Measurements from ENCODE around the gene IGF2BP2.

IGF2BP2 gene

DNA sequence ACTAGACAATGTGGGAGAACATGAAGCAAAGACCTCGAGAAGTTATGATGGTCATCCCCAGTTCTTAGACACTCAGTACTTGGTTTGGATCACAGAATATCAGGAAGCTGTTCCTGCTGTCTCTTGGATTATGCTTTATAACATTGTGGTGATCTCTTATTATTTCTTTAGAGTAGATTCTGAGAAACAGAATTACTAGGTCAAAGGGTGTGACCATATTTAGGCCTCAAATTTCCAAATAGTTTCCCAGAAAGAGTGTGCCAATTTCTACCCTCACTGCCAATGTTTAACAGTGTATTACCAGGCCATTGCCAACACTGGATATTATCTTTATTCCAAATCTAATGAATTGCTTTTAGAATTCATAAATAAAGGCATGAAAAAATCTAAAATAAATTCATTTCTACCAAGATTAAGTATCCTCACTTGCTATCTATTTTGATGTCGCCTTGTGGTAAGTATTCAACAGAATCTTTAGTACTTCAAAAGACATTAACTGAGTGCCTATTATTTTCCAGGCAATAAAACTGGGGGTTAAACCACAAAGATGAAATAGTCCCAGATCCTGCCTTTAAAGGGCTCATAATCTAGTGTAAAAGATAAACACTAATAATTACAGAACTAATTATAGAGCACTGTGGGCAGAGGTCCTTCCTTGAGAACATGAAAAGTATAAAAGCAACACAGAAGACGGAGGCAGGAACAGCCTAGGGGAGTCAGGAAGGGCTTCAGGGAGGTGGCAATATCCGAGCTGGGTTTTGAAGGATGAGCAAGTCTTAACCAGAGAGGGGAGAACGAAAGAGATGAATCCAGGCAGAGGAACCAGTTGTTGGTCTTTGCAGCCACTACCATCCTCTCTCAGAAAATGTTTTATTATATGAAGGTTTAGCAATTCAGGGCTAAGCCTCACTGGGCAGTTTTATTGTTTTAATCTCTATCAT, 86.8 kb downstream of the IGF2BP2 start:
- no peak for DNase-seq (ENCODE audit: low read depth in 2 of 3, low spot score in 2 of 3)

DNA sequence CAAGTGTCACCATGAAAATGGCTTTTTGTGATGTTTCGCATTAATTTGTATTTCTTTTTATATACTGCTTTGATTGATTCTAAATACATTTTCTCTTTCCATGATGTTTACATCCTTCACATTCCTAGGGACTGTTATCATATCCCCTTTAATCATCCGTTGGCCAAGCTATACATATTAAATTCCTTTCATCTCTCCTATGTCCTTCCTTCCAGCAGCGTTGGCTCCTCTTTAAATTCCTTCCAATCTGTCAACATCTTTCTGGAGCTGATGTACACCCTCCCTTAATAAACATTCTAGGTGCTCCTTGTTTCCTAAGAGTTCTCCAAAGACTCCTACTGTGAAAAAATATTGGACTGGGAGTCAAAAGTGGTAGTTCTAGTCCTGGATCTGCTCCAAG, 87.8 kb downstream of the IGF2BP2 start:
- DNase-seq (ENCODE audit: low read depth in 2 of 3, low spot score in 2 of 3): no peak

DNA sequence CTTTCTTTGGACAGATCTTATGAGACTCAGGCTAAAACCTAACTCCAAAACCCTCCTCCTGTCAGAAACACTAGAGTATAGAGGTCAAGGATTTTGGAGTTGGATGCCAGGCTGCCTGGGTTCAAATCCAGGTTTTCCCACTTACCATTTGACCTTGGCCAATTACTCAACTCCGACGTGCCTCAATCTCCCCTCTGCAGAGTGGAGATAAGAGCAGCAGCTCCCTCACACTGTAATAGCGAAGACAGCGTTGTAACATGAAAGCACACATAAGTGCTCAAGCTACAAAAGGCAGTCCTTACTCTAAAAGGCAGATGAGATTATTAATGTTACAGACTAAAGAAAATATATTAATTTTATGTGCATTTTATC, 90.1 kb downstream of the IGF2BP2 start:
- DNase-seq (ENCODE audit: low read depth in 2 of 3, low spot score in 2 of 3): no peak

DNA sequence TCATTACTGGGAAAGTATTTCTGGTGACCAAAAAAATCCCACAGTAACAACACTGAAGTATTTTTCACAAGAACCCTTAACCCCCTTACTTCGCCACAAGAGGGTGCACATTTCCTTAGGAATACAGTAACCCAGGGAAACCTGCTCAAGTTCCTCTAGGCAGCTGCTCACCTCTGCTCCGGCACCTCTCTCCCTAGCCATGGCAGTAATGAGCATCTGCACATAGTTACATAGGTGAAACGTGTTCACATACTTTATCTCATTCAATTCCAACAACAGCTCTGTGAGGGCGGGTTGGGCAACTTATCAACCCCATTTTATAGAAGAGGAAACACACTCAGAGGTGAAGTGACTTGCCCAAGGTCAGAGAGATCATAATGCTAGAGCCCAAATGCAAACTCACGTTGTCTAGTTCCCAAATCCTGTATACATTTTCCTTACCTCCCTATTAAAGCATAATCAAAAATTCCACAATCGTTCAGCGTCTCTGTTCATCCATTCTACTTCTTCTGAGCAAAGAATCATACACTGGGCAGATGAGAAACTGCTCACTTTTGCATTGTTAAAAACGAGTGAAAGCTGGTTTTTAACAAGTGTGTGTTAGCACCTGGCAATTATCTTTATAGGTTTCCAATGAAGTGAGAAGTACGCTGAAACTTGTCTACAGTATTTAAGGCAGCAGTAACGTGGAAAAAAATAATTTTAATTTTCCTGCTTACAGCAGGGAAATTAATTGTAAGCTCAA, 90.7 kb downstream of the IGF2BP2 start:
- DNase-seq (ENCODE audit: low read depth in 2 of 3, low spot score in 2 of 3): no peak

DNA sequence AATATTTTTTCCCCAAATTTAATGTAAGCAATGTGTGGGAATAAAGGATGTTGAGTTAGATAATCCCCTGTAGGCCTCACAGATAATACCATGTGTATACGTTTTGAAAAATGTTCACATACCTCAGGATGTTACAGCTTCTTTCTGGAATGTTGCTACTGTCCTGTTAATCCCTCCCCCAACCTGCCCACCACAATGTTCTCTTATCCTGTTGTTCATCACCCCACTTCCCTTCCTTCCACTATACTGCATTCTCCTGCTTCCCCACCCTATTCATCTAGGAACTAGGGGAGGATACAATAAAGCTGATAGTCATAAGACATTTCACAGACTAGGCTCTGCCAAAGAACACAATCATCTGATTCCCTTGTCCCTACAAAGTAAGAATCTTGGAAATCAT, 92.1 kb downstream of the IGF2BP2 start:
- DNase-seq (ENCODE audit: low read depth in 2 of 3, low spot score in 2 of 3): no peak

DNA sequence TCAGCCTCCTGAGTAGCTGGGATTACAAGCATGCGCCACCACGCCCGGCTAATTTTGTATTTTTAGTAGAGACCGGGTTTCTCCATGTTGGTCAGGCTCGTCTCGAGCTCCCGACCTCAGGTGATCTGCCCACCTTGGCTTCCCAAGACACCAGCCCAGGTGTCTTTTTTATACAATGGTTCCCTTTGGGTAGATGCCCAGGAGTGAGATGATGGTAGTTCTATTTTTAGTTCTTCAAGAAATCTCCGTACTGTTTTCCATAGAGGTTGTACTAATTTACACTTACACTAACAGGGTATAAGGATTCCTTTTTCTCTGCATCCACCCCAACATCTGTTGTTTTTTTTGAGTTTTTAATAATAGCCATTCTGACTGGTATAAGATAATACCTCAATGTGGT, 94.3 kb downstream of the IGF2BP2 start:
- DNase-seq (ENCODE audit: low read depth in 2 of 3, low spot score in 2 of 3): no peak

DNA sequence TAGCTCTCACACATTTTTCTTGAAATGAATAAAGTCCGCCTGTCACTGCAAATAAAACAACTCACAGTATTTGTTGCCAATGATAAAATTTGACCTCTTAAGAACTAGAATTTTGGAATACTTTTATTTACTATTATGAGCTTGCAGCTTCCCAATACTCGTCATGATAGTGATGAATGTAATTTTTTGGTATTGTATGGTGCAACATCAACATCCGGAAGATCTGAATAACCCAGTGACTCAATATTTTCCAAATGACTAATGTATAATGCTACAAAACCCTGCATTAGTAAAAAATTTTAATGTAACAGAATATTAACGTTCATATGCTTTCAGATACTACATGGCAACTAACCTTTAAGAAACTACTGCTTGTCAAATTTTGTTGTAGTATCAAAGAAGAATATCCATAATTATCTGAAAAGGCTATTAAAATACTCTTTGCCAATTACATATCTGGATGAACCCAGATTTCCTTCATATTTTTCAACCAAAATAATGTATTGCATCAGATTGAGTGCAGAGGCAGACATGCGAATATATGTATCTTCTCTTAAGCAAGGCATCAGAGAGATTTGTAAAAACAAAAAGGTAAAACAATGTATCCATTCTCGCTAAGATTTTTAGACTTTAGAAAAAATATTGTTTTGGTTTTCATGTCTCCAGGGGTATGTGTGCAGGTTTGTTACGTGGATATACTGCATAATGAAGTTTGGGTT, 95.3 kb downstream of the IGF2BP2 start:
- DNase-seq (ENCODE audit: low read depth in 2 of 3, low spot score in 2 of 3): no peak

DNA sequence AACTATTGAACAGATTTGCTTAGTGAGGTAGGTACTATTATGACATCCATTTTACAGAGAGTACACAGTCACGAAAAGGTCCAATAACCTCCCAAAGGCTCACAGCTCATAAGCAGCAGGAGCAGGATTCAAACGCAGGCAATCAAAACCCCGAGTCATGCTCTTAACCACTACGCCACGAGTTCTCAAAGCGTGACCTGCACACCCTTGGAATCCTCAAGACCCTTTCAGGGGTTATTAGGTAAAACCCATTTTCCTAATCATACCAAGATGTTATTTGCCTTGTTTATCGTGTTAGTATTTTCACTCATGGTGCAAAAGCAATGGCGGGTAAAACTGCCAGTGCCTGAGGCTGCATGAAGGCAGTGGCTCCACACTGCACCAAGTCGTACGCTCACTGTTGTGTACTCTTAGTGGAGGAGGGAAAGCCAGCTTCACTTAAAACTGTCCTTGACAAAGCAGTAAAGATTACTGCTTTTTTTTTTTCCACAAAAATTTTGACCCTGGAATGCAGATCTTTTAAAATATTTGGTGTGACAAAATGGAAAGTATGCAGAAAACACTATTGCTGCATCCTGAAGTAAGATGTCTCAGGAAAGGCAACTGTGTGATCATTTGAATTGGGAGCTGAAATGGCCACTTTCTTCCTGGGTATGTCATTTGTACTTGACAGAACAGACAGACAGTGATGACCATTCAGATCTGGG, 96.1 kb downstream of the IGF2BP2 start:
- DNase-seq (ENCODE audit: low read depth in 2 of 3, low spot score in 2 of 3): no peak

DNA sequence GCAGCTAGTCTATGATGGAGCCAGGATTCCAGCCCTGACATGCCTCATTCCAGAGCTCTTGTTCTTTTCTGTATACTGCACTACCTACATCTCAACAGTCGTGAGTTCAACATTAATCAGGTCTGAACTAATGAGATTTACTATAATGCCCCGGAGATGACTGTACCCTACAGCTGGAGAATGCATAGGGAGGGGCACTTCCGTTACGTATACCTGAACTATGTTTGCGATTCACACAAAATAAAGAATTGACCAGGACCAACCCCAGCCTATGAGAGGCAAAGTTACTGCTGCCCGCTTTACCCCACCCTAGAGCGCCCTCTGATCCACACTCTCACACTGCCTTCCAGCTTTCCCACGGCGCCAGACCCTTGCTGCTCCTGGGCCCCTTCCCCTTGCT, 97.0 kb downstream of the IGF2BP2 start:
- no peak for DNase-seq (ENCODE audit: low read depth in 2 of 3, low spot score in 2 of 3)

DNA sequence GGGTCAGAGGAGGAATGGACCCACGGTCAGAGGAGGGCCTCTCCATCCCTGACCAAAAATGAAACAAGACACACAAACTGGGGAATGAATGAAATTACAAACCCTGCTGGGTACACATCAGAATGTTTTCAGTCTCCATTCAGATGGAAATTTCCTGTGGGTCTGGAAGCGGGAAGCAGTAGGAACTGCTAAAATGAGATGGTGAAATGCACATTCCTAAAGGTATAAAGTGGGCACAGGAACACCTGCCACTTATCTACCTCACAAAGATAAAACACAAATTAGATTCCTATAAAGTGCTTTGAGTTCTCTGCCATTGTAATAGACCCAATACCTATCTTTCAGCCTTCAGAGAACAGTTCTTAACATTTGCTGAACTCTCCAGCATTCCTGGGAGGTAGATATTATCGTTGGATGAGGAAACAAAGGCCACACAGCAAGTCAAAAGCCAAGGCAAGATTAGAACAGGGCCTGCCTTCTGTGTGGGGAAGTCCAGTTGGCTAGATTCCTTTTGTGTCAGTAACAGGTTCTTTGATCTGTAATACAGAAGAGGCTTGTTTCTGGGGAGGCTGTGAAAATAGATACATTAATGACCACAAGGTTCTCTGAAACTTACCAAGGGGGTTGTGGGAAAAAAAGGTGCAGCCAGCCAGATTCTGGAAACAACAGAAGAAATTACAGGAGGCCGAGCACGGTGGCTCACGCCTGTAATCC, 98.4 kb downstream of the IGF2BP2 start:
- DNase-seq (ENCODE audit: low read depth in 2 of 3, low spot score in 2 of 3): no peak

DNA sequence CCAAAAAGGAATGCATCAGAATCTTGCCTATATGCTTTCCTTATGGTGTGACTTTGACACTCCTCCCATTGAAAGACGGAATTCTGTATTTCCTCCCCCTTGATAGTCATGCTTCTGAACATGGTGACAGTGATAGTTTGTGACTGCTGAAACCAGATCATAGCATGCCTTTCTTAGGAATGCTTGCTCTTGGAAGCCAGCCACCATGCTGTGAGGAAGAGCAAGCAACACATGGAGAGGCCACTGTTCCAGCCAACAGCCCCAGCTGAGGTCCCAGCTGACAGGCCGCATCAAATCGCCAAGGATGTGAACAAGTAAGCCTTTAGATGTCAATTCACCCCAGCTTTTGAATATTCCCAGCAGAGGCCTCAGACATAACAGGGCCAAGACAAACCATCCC, 100.1 kb downstream of the IGF2BP2 start:
- no peak for DNase-seq (ENCODE audit: low read depth in 2 of 3, low spot score in 2 of 3)

DNA sequence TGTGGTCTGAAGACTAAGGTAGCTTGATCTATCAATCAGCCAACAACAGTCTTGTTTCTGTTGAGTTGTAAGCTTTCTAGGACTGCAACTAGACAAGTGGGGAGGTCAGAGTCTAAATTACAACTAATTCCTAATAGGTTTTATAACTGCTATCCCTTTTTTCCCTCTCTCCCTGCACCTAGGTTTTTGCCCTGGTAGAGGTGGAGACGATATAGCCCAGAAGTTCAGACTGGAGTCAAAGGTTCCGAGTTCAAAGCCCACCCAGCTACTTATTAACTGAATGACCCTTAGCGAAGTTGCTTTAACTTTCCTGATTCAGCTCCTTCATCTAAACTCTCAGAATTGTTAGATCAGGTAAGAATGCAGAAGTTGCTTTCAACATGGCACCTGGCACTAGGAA, 100.6 kb downstream of the IGF2BP2 start:
- DNase-seq (ENCODE audit: low read depth in 2 of 3, low spot score in 2 of 3): no peak

DNA sequence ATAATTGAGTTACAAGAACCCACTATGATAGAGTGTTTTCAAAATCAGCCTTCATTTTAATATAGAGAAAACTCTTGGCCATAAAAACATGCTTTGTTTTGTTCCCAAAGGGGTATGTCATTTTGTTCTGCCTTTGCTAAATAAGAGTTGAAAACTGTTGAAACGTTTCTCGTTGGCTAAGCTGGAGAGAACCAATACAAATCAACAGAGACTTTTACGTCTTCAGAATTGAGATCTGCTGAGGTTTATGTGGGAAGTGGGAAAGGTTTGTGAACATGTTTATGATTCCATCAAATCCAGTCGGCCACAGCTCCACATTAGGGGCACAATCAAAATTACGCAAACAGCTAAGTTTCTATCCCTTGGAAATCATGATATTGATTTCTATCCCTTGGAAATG, 102.0 kb downstream of the IGF2BP2 start:
- no peak for DNase-seq (ENCODE audit: low read depth in 2 of 3, low spot score in 2 of 3)

DNA sequence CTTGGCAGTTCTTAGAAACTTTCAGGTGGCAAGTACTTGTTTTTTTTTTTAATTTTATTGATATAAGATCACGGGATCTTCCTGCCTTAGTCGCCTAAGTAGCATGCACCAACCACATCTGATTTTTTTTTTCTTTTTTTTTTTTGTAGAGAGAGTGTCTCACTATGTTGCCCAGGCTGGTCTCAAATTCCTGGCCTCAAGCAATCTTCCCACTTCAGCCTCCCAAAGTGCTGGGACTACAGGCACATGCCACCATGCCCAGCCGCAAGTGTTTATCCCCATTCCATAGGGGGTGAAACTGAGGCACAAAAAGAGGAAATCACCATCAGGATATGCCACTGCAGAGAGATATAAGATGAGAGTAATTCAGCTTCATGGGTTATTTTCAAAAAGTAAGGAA, 102.9 kb downstream of the IGF2BP2 start:
- no peak for DNase-seq (ENCODE audit: low read depth in 2 of 3, low spot score in 2 of 3)

DNA sequence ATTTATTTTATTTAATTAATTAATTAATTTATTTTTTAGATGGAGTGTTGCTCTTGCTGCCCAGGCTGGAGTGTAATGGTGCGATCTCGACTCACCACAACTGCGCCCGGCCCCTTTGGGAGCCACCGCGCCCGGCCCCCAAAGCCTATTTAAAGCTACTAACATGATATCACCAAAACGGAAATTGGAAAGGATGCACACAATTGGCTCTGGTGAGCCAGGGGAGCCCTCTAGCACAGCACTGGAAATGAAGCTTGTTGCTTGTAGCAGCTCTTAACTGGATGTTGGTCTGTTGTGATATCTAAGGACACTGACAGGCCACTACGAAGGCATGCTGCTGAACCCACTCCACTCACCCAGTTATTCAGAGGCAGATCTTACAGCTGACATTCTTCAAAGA, 104.5 kb downstream of the IGF2BP2 start:
- no peak for DNase-seq (ENCODE audit: low read depth in 2 of 3, low spot score in 2 of 3)

DNA sequence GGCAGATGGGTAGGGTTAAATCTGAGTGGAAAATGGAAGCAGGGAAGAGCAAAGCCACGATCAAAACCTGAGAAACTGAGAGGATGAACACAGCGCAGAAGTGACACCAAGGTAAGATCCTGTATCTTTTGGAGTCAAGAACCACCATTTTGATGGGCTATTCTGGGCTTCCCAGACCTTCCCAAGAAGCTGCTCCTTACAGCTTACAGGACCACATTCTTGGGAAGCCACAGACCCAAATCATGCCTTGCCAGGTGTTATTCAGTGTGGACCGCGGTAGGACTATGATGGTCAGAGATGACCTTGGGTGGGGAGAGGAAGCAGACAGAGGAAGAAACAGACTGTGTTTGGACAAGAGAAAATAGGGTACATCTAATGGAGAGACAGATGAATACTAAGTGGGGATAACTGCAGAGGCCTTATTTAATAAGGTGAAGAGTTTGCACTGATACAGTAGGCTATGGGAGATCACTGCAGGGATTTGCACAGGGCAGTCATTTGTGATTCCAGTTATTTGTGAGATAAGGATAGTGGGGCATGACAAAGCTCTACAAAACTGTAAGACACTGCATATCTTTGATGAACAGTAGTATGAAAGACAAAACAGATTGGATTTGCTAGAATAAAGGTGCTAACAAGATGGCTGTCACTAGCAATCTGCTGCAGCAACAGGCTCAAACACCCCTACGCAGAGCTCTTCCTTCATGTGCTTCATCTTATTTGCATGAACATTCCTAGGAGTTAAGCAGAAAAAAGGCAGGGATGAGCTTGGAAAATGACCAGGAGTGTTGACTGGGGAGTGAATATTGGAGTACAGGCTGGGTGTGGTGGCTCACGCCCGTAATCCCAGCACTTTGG, 105.9 kb downstream of the IGF2BP2 start:
- no peak for DNase-seq (ENCODE audit: low read depth in 2 of 3, low spot score in 2 of 3)

DNA sequence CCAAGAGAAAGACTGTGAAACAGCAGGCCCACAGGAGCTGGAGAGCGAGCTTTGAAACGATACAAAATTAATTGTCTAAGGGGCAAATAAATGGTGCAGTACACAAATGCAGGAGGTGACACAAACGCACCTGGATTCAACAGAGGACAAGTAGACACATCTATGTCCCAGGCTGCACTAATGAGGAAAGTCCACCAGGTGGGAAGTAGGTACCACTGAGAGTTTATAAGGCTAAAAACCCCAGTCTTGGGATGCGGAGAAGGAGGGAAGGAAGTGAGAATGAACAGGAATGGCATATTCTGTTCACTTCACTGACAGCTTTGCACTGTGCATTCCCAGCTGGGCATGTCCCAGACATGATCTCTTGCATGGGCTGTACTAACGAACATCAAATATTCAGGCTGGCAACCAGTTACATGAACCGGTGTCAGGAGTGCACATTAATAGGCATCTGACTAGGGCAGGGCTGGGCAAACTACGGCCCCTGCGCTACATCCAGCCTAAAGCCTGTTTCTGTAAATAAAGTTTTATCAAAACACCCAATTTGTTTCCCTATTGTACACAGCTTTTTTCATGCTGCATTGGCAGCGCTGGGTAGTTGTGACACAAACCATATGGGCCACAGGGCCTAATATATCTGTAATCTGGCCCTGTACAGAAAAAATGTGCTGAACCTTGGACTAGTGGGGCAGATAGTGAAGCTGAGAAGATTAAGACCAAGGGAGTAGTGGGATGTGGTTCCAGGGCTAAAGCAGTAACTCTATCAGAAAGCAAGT, 107.0 kb downstream of the IGF2BP2 start:
- no peak for DNase-seq (ENCODE audit: low read depth in 2 of 3, low spot score in 2 of 3)

DNA sequence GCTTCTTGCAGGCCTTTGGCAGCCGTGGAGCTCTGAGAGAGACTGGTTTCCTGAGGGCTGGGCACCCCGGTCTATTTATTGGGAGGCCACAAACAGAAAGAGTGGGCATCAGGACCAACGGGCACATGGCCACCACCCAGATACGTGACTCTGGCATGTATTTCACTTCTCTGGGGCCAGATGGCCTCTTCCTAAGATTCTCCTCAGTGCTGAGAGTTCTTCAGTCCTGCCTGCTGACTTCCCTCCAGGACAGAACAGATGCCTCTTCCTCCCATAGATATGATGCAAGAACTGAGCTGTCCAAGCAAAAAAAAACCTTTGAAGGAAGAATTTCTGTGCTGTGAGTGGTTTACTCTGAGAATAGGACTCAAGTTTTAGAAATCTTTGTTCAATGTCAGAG, 107.7 kb downstream of the IGF2BP2 start:
- DNase-seq (ENCODE audit: low read depth in 2 of 3, low spot score in 2 of 3): no peak
